ENCODE measurements around the gene INAFM2.

The INAFM2 gene

GRCh38 chr15:40358471-40359353 lies 35.2 kb downstream of the INAFM2 start (continued):
- peak; percentile 41; the same call in 1 of the 2 replicates for TF ChIP-seq KLF17 (tag by site-specific recombination; IDR thresholded peaks at IDR 0.05)
- TF ChIP-seq ZNF23 (tag by site-specific recombination; IDR thresholded peaks at IDR 0.05; ENCODE audit: borderline replicate concordance) = no peak
- 0 out of 2 replicates have a peak, but pooled peaks have one; percentile 33 for TF ChIP-seq ZXDB (tag by site-specific recombination; IDR thresholded peaks at IDR 0.05)
- TF ChIP-seq SP2 (tag by site-specific recombination; IDR thresholded peaks at IDR 0.05) = peak; percentile 37

DNA sequence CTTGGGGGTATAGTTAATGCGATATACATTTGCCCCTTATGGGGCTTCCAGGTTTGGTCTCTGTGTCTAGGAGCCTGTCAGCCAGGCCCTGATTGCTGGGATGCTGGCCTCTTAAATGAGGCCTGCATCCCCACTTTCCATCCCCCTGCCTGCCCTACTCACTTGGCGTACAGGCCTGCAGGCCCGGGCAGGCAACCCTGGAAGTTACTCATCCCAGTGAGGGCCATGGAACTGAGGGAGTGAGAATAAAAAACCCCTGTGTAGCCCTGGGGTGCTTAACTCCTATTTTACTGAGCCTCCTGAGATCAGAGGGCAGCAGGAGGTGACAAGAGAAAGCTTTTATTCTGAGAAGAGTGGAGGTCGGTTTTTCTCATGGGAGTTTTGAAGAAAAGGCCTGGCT lies 36.5 kb downstream of the INAFM2 start:
- Histone ChIP-seq H3K4me1 (ENCODE audit: control insufficient read depth, insufficient read depth, low read length) (no peaks in the 10 kb centered on the region), H3K27ac (ENCODE audit: extremely low read depth, low read depth, low read length) (no peak overlapping the region), H3K36me3 (ENCODE audit: control insufficient read depth in 2 of 2, insufficient read depth in 1 of 2, low read length in 2 of 2) (no peaks in the 10 kb centered on the region), H3K4me3 (ENCODE audit: low read depth, low read length) (no peak overlapping the region), H3K9me3 (ENCODE audit: control insufficient read depth, insufficient read depth, low read depth, low read length) (no peaks in the 10 kb centered on the region)
- CTCF ChIA-PET = interaction anchor here (0.6 to 1.3 kb wide), 3 partner anchors 15 to 85 kb away, joined by 3 to 5 read pairs (median 3); no protein-coding TSS in a partner anchor
- POLR2A ChIA-PET = no interaction called here
- TF ChIP-seq KLF9 (tag by site-specific recombination; IDR thresholded peaks at IDR 0.05; ENCODE audit: low read depth) (no peak), ELK4 (IDR thresholded peaks at IDR 0.05; ENCODE audit: borderline replicate concordance, low read depth, low read length) (no peak), KLF10 (tag by site-specific recombination; IDR thresholded peaks at IDR 0.05) (no peak), KLF1 (tag by site-specific recombination; IDR thresholded peaks at IDR 0.05) (no peak), ZNF132 (tag by site-specific recombination; IDR thresholded peaks at IDR 0.05; ENCODE audit: borderline replicate concordance) (no peak), ZBTB8A (tag by site-specific recombination; IDR thresholded peaks at IDR 0.05) (no peak), PRDM4 (tag by site-specific recombination; IDR thresholded peaks at IDR 0.05) (no peak), ZNF280C (tag by site-specific recombination; IDR thresholded peaks at IDR 0.05) (no peak), ZFP37 (tag by site-specific recombination; IDR thresholded peaks at IDR 0.05) (no peak)

- POLR2A ChIA-PET = no interaction called here
- H3K27ac ChIP-seq (ENCODE audit: extremely low read depth, low read depth, low read length) = no peak overlapping the region
- no peak overlapping the region for H3K4me3 ChIP-seq (ENCODE audit: low read depth, low read length)
- CTCF ChIA-PET = interaction anchor here (1.1 kb wide), 1 partner anchor 10 kb away, joined by 3 read pairs; no protein-coding TSS in a partner anchor
- no peaks in the 10 kb centered on the region for H3K9me3 ChIP-seq (ENCODE audit: control insufficient read depth, insufficient read depth, low read depth, low read length)
- H3K36me3 ChIP-seq (ENCODE audit: control insufficient read depth in 2 of 2, insufficient read depth in 1 of 2, low read length in 2 of 2) = no peaks in the 10 kb centered on the region
- no peaks in the 10 kb centered on the region for H3K4me1 ChIP-seq (ENCODE audit: control insufficient read depth, insufficient read depth, low read length)
- TF ChIP-seq HOXA7 (CRISPR knock-in tag; IDR thresholded peaks at IDR 0.05; ENCODE audit: borderline replicate concordance) = no peak
- TF ChIP-seq FEZF1 (tag by site-specific recombination; IDR thresholded peaks at IDR 0.05) = no peak
- no peak for TF ChIP-seq GLIS1 (tag by site-specific recombination; IDR thresholded peaks at IDR 0.05)
Measured at GRCh38 chr15:40361640-40362039, 38.1 kb downstream of the INAFM2 start.
